ENCODE data around the gene ANO2.

Gene ANO2

GRCh38 chr12:5718680-5719079 is 226.4 kb downstream of the ANO2 start:
- TF ChIP-seq SIN3A (IDR thresholded peaks at IDR 0.05; ENCODE audit: borderline replicate concordance, insufficient read depth, low read length), result no peak
- TF ChIP-seq FOXP2 (optimal IDR thresholded peaks at IDR 0.05; ENCODE audit: borderline replicate concordance, extremely low read depth, extremely low read length, insufficient read depth), result no peak
- no peak for TF ChIP-seq POLR2AphosphoS5 (IDR thresholded peaks at IDR 0.05; ENCODE audit: low read depth, low read length)
- TF ChIP-seq TAF1 (IDR thresholded peaks at IDR 0.05; ENCODE audit: borderline replicate concordance, insufficient read depth, low read length), result no peak

DNA sequence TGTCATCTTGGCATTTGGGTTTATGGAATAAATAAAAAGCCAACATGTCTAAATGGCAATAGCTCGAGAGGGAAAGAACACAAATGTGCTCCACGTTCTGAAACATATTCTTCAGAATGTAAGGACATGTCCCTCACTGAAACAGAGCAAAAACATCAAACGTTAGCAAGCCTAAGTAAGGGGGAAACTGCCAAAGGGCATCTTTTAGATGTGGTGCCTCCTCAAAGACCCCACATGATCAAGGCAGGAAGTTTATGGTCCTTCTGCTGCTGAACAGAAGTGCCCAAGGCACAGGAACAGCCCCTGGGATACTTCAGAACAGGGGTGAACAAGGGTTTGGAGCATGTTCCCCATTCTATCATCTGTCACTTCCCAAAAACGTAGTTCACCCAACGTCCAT is 227.0 kb downstream of the ANO2 start:
- TF ChIP-seq FOXP2 (optimal IDR thresholded peaks at IDR 0.05; ENCODE audit: borderline replicate concordance, extremely low read depth, extremely low read length, insufficient read depth), result no peak
- TF ChIP-seq POLR2AphosphoS5 (IDR thresholded peaks at IDR 0.05; ENCODE audit: low read depth, low read length), result no peak
- no peak for TF ChIP-seq SIN3A (IDR thresholded peaks at IDR 0.05; ENCODE audit: borderline replicate concordance, insufficient read depth, low read length)
- no peak for TF ChIP-seq TAF1 (IDR thresholded peaks at IDR 0.05; ENCODE audit: borderline replicate concordance, insufficient read depth, low read length)
- TF ChIP-seq, protein P1, sequence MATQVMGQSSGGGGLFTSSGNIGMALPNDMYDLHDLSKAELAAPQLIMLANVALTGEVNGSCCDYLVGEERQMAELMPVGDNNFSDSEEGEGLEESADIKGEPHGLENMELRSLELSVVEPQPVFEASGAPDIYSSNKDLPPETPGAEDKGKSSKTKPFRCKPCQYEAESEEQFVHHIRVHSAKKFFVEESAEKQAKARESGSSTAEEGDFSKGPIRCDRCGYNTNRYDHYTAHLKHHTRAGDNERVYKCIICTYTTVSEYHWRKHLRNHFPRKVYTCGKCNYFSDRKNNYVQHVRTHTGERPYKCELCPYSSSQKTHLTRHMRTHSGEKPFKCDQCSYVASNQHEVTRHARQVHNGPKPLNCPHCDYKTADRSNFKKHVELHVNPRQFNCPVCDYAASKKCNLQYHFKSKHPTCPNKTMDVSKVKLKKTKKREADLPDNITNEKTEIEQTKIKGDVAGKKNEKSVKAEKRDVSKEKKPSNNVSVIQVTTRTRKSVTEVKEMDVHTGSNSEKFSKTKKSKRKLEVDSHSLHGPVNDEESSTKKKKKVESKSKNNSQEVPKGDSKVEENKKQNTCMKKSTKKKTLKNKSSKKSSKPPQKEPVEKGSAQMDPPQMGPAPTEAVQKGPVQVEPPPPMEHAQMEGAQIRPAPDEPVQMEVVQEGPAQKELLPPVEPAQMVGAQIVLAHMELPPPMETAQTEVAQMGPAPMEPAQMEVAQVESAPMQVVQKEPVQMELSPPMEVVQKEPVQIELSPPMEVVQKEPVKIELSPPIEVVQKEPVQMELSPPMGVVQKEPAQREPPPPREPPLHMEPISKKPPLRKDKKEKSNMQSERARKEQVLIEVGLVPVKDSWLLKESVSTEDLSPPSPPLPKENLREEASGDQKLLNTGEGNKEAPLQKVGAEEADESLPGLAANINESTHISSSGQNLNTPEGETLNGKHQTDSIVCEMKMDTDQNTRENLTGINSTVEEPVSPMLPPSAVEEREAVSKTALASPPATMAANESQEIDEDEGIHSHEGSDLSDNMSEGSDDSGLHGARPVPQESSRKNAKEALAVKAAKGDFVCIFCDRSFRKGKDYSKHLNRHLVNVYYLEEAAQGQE (IDR thresholded peaks at IDR 0.05; ENCODE audit: insufficient read depth in 1 of 2, low read depth in 2 of 2, low read length in 2 of 2), result no peak

- TF ChIP-seq FOXP2 (optimal IDR thresholded peaks at IDR 0.05; ENCODE audit: borderline replicate concordance, extremely low read depth, extremely low read length, insufficient read depth) (no peak), SIN3A (IDR thresholded peaks at IDR 0.05; ENCODE audit: borderline replicate concordance, insufficient read depth, low read length) (no peak), TAF1 (IDR thresholded peaks at IDR 0.05; ENCODE audit: borderline replicate concordance, insufficient read depth, low read length) (no peak), POLR2AphosphoS5 (IDR thresholded peaks at IDR 0.05; ENCODE audit: low read depth, low read length) (no peak)
- TF ChIP-seq, protein P1 (IDR thresholded peaks at IDR 0.05; ENCODE audit: insufficient read depth in 1 of 2, low read depth in 2 of 2, low read length in 2 of 2), result no peak
Measured at GRCh38 chr12:5716976-5717375, 228.1 kb downstream of the ANO2 start.

DNA sequence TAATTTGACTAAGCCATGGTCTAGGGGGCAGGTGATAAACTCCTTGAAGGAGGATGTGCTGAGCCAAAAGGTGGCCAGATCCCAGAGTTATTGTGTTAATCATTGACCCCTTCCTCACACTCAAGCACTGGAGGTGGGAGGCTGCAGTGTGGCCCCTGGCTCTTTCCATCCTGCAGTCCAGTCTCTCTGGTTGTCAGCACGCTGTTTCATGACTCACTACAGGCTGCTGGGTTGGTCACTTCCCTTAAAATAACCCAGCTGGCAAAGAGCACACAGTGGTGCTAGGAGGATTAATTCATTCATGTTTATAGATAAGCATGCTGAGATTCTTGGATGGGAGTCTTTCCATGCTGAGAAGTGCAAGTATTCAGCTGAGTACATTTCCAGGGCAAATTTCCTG is 228.9 kb downstream of the ANO2 start:
- TF ChIP-seq TAF1 (IDR thresholded peaks at IDR 0.05; ENCODE audit: borderline replicate concordance, insufficient read depth, low read length) (no peak), POLR2AphosphoS5 (IDR thresholded peaks at IDR 0.05; ENCODE audit: low read depth, low read length) (no peak), FOXP2 (optimal IDR thresholded peaks at IDR 0.05; ENCODE audit: borderline replicate concordance, extremely low read depth, extremely low read length, insufficient read depth) (no peak), SIN3A (IDR thresholded peaks at IDR 0.05; ENCODE audit: borderline replicate concordance, insufficient read depth, low read length) (no peak)
- TF ChIP-seq, protein P1 (IDR thresholded peaks at IDR 0.05; ENCODE audit: insufficient read depth in 1 of 2, low read depth in 2 of 2, low read length in 2 of 2), result no peak

GRCh38 chr12:5715021-5715420 is 230.0 kb downstream of the ANO2 start:
- TF ChIP-seq TAF1 (IDR thresholded peaks at IDR 0.05; ENCODE audit: borderline replicate concordance, insufficient read depth, low read length) (no peak), POLR2AphosphoS5 (IDR thresholded peaks at IDR 0.05; ENCODE audit: low read depth, low read length) (no peak), SIN3A (IDR thresholded peaks at IDR 0.05; ENCODE audit: borderline replicate concordance, insufficient read depth, low read length) (no peak), FOXP2 (optimal IDR thresholded peaks at IDR 0.05; ENCODE audit: borderline replicate concordance, extremely low read depth, extremely low read length, insufficient read depth) (no peak)
- TF ChIP-seq, protein P1 (IDR thresholded peaks at IDR 0.05; ENCODE audit: insufficient read depth in 1 of 2, low read depth in 2 of 2, low read length in 2 of 2), result no peak
